ENCODE data around the gene PPIF.
"Not testable (repeated sequence)": the region's sequence is repeated elsewhere in the genome, so short reads cannot be mapped to it uniquely, and the experiment has no call there.

PPIF gene

GRCh38 chr10:79323602-79324001 is 23.7 kb upstream of the PPIF start:
- H3K27me3 ChIP-seq (ENCODE audit: control insufficient read depth in 1 of 2, insufficient read depth in 2 of 2, low read length in 2 of 2), result no peaks in the 10 kb centered on the region
- H3K36me3 ChIP-seq (ENCODE audit: control insufficient read depth in 2 of 2, insufficient read depth in 2 of 2, low read length in 2 of 2), result no peaks in the 10 kb centered on the region
- H3K4me3 ChIP-seq (ENCODE audit: low read length in 2 of 2), result no peak overlapping the region
- H3K9ac ChIP-seq (ENCODE audit: low read length in 2 of 2), result no peak overlapping the region
- no peaks in the 10 kb centered on the region for H3K9me3 ChIP-seq (ENCODE audit: control insufficient read depth in 2 of 2, low read length in 2 of 2)
- H3K4me1 ChIP-seq (ENCODE audit: control insufficient read depth, insufficient read depth, low read length), result peaks cover 3% of the 10 kb centered on the region
- H3K27ac ChIP-seq (ENCODE audit: low read length), result no peak overlapping the region

GRCh38 chr10:79324032-79324695 is 23.1 kb upstream of the PPIF start:
- H3K9me3 ChIP-seq (ENCODE audit: control insufficient read depth in 2 of 2, low read length in 2 of 2), result no peaks in the 10 kb centered on the region
- H3K4me3 ChIP-seq (ENCODE audit: low read length in 2 of 2), result no peak overlapping the region
- no peaks in the 10 kb centered on the region for H3K27me3 ChIP-seq (ENCODE audit: control insufficient read depth in 1 of 2, insufficient read depth in 2 of 2, low read length in 2 of 2)
- no peak overlapping the region for H3K9ac ChIP-seq (ENCODE audit: low read length in 2 of 2)
- peaks cover 3% of the 10 kb centered on the region for H3K4me1 ChIP-seq (ENCODE audit: control insufficient read depth, insufficient read depth, low read length)
- no peak overlapping the region for H3K27ac ChIP-seq (ENCODE audit: low read length)
- H3K36me3 ChIP-seq (ENCODE audit: control insufficient read depth in 2 of 2, insufficient read depth in 2 of 2, low read length in 2 of 2), result no peaks in the 10 kb centered on the region

- Histone ChIP-seq H3K36me3 (ENCODE audit: control insufficient read depth in 2 of 2, insufficient read depth in 2 of 2, low read length in 2 of 2) (no peaks in the 10 kb centered on the region), H3K27me3 (ENCODE audit: control insufficient read depth in 1 of 2, insufficient read depth in 2 of 2, low read length in 2 of 2) (no peaks in the 10 kb centered on the region), H3K27ac (ENCODE audit: low read length) (no peak overlapping the region), H3K4me1 (ENCODE audit: control insufficient read depth, insufficient read depth, low read length) (peaks cover 3% of the 10 kb centered on the region), H3K9ac (ENCODE audit: low read length in 2 of 2) (no peak overlapping the region), H3K9me3 (ENCODE audit: control insufficient read depth in 2 of 2, low read length in 2 of 2) (no peaks in the 10 kb centered on the region), H3K4me3 (ENCODE audit: low read length in 2 of 2) (no peak overlapping the region)
These were observed 20.7 kb upstream of the PPIF start for GRCh38 chr10:79326361-79327089.

- no peak overlapping the region for H3K4me3 ChIP-seq (ENCODE audit: low read length in 2 of 2)
- peaks cover 3% of the 10 kb centered on the region for H3K4me1 ChIP-seq (ENCODE audit: control insufficient read depth, insufficient read depth, low read length)
- no peak overlapping the region for H3K27ac ChIP-seq (ENCODE audit: low read length)
- no peaks in the 10 kb centered on the region for H3K27me3 ChIP-seq (ENCODE audit: control insufficient read depth in 1 of 2, insufficient read depth in 2 of 2, low read length in 2 of 2)
- no peaks in the 10 kb centered on the region for H3K36me3 ChIP-seq (ENCODE audit: control insufficient read depth in 2 of 2, insufficient read depth in 2 of 2, low read length in 2 of 2)
- no peak overlapping the region for H3K9ac ChIP-seq (ENCODE audit: low read length in 2 of 2)
- no peaks in the 10 kb centered on the region for H3K9me3 ChIP-seq (ENCODE audit: control insufficient read depth in 2 of 2, low read length in 2 of 2)
These were observed 20.2 kb upstream of the PPIF start for GRCh38 chr10:79327090-79327457.

- H3K27me3 ChIP-seq (ENCODE audit: control insufficient read depth in 1 of 2, insufficient read depth in 2 of 2, low read length in 2 of 2), result no peaks in the 10 kb centered on the region
- H3K9ac ChIP-seq (ENCODE audit: low read length in 2 of 2), result no peak overlapping the region
- no peaks in the 10 kb centered on the region for H3K9me3 ChIP-seq (ENCODE audit: control insufficient read depth in 2 of 2, low read length in 2 of 2)
- no peaks in the 10 kb centered on the region for H3K4me1 ChIP-seq (ENCODE audit: control insufficient read depth, insufficient read depth, low read length)
- H3K36me3 ChIP-seq (ENCODE audit: control insufficient read depth in 2 of 2, insufficient read depth in 2 of 2, low read length in 2 of 2), result no peaks in the 10 kb centered on the region
- H3K4me3 ChIP-seq (ENCODE audit: low read length in 2 of 2), result no peak overlapping the region
- H3K27ac ChIP-seq (ENCODE audit: low read length), result no peak overlapping the region
These were observed 19.0 kb upstream of the PPIF start for GRCh38 chr10:79328147-79328701.

- no peak overlapping the region for H3K9ac ChIP-seq (ENCODE audit: low read length in 2 of 2)
- H3K27me3 ChIP-seq (ENCODE audit: control insufficient read depth in 1 of 2, insufficient read depth in 2 of 2, low read length in 2 of 2), result no peaks in the 10 kb centered on the region
- no peaks in the 10 kb centered on the region for H3K9me3 ChIP-seq (ENCODE audit: control insufficient read depth in 2 of 2, low read length in 2 of 2)
- no peak overlapping the region for H3K27ac ChIP-seq (ENCODE audit: low read length)
- H3K36me3 ChIP-seq (ENCODE audit: control insufficient read depth in 2 of 2, insufficient read depth in 2 of 2, low read length in 2 of 2), result no peaks in the 10 kb centered on the region
- no peak overlapping the region for H3K4me3 ChIP-seq (ENCODE audit: low read length in 2 of 2)
- no peaks in the 10 kb centered on the region for H3K4me1 ChIP-seq (ENCODE audit: control insufficient read depth, insufficient read depth, low read length)
These were observed 18.3 kb upstream of the PPIF start for GRCh38 chr10:79328737-79329504.

GRCh38 chr10:79329529-79329928 is 17.7 kb upstream of the PPIF start:
- no peak overlapping the region for H3K9ac ChIP-seq (ENCODE audit: low read length in 2 of 2)
- H3K27ac ChIP-seq (ENCODE audit: low read length), result no peak overlapping the region
- H3K9me3 ChIP-seq (ENCODE audit: control insufficient read depth in 2 of 2, low read length in 2 of 2), result no peaks in the 10 kb centered on the region
- H3K36me3 ChIP-seq (ENCODE audit: control insufficient read depth in 2 of 2, insufficient read depth in 2 of 2, low read length in 2 of 2), result no peaks in the 10 kb centered on the region
- no peaks in the 10 kb centered on the region for H3K4me1 ChIP-seq (ENCODE audit: control insufficient read depth, insufficient read depth, low read length)
- no peaks in the 10 kb centered on the region for H3K27me3 ChIP-seq (ENCODE audit: control insufficient read depth in 1 of 2, insufficient read depth in 2 of 2, low read length in 2 of 2)
- H3K4me3 ChIP-seq (ENCODE audit: low read length in 2 of 2), result no peak overlapping the region

GRCh38 chr10:79331226-79331625 is 16.0 kb upstream of the PPIF start:
- Histone ChIP-seq H3K4me1 (ENCODE audit: control insufficient read depth, insufficient read depth, low read length) (peaks cover 2% of the 10 kb centered on the region), H3K9me3 (ENCODE audit: control insufficient read depth in 2 of 2, low read length in 2 of 2) (no peaks in the 10 kb centered on the region), H3K4me3 (ENCODE audit: low read length in 2 of 2) (no peak overlapping the region), H3K36me3 (ENCODE audit: control insufficient read depth in 2 of 2, insufficient read depth in 2 of 2, low read length in 2 of 2) (no peaks in the 10 kb centered on the region), H3K9ac (ENCODE audit: low read length in 2 of 2) (no peak overlapping the region), H3K27ac (ENCODE audit: low read length) (no peak overlapping the region), H3K27me3 (ENCODE audit: control insufficient read depth in 1 of 2, insufficient read depth in 2 of 2, low read length in 2 of 2) (no peaks in the 10 kb centered on the region)

GRCh38 chr10:79331709-79332108 is 15.6 kb upstream of the PPIF start:
- Histone ChIP-seq H3K27me3 (ENCODE audit: control insufficient read depth in 1 of 2, insufficient read depth in 2 of 2, low read length in 2 of 2) (no peaks in the 10 kb centered on the region), H3K27ac (ENCODE audit: low read length) (no peak overlapping the region), H3K4me1 (ENCODE audit: control insufficient read depth, insufficient read depth, low read length) (peaks cover 7% of the 10 kb centered on the region), H3K9ac (ENCODE audit: low read length in 2 of 2) (no peak overlapping the region), H3K36me3 (ENCODE audit: control insufficient read depth in 2 of 2, insufficient read depth in 2 of 2, low read length in 2 of 2) (no peaks in the 10 kb centered on the region), H3K4me3 (ENCODE audit: low read length in 2 of 2) (no peak overlapping the region), H3K9me3 (ENCODE audit: control insufficient read depth in 2 of 2, low read length in 2 of 2) (no peaks in the 10 kb centered on the region)

GRCh38 chr10:79332610-79333315 is 14.5 kb upstream of the PPIF start:
- not testable (repeated sequence) for H3K27me3 ChIP-seq (ENCODE audit: control insufficient read depth in 1 of 2, insufficient read depth in 2 of 2, low read length in 2 of 2); H3K9me3 ChIP-seq (ENCODE audit: control insufficient read depth in 2 of 2, low read length in 2 of 2); H3K4me3 ChIP-seq (ENCODE audit: low read length in 2 of 2); H3K27ac ChIP-seq (ENCODE audit: low read length); H3K36me3 ChIP-seq (ENCODE audit: control insufficient read depth in 2 of 2, insufficient read depth in 2 of 2, low read length in 2 of 2); H3K9ac ChIP-seq (ENCODE audit: low read length in 2 of 2)
- peaks cover 12% of the 10 kb centered on the region for H3K4me1 ChIP-seq (ENCODE audit: control insufficient read depth, insufficient read depth, low read length)
